ENCODE results near the gene FCHSD2.
"Not testable (repeated sequence)": the region's sequence is repeated elsewhere in the genome, so short reads cannot be mapped to it uniquely, and the experiment has no call there.

FCHSD2 gene

GRCh38 chr11:73034331-73034730 lies 107.8 kb downstream of the FCHSD2 start:
- TF ChIP-seq CTCF (IDR thresholded peaks at IDR 0.05; ENCODE audit: low read depth, low read length) = no peak
- DNase-seq (ENCODE audit: extremely low read depth, low read depth) = no peak

- DNase-seq (ENCODE audit: extremely low read depth, low read depth) = no peak
- TF ChIP-seq CTCF (IDR thresholded peaks at IDR 0.05; ENCODE audit: low read depth, low read length) = no peak
Observed at GRCh38 chr11:73030130-73030529, 112.0 kb downstream of the FCHSD2 start.

- no peak for DNase-seq (ENCODE audit: extremely low read depth, low read depth)
- no peak for TF ChIP-seq CTCF (IDR thresholded peaks at IDR 0.05; ENCODE audit: low read depth, low read length)
Observed at GRCh38 chr11:73029403-73029802, 112.7 kb downstream of the FCHSD2 start.

- DNase-seq (ENCODE audit: extremely low read depth, low read depth) = no peak
Observed at GRCh38 chr11:73028611-73029010, 113.5 kb downstream of the FCHSD2 start.

GRCh38 chr11:73027840-73028239 lies 114.3 kb downstream of the FCHSD2 start:
- DNase-seq (ENCODE audit: extremely low read depth, low read depth) = not testable (repeated sequence)

More at GRCh38 chr11:73028611-73029010, 113.5 kb downstream of the FCHSD2 start:
- no peak for TF ChIP-seq CTCF (IDR thresholded peaks at IDR 0.05; ENCODE audit: low read depth, low read length)

- TF ChIP-seq CTCF (IDR thresholded peaks at IDR 0.05; ENCODE audit: low read depth, low read length) = no peak
- no peak for DNase-seq (ENCODE audit: extremely low read depth, low read depth)
Observed at GRCh38 chr11:73024639-73025038, 117.5 kb downstream of the FCHSD2 start.

- no peak for DNase-seq (ENCODE audit: extremely low read depth, low read depth)
- TF ChIP-seq CTCF (IDR thresholded peaks at IDR 0.05; ENCODE audit: low read depth, low read length) = no peak
Observed at GRCh38 chr11:73019996-73020395, 122.1 kb downstream of the FCHSD2 start.

GRCh38 chr11:73019449-73019848 lies 122.7 kb downstream of the FCHSD2 start:
- no peak for TF ChIP-seq CTCF (IDR thresholded peaks at IDR 0.05; ENCODE audit: low read depth, low read length)
- DNase-seq (ENCODE audit: extremely low read depth, low read depth) = no peak

Data from AG09319 (cell line).